Measurements from ENCODE around the gene IRF7.

The IRF7 gene

DNA sequence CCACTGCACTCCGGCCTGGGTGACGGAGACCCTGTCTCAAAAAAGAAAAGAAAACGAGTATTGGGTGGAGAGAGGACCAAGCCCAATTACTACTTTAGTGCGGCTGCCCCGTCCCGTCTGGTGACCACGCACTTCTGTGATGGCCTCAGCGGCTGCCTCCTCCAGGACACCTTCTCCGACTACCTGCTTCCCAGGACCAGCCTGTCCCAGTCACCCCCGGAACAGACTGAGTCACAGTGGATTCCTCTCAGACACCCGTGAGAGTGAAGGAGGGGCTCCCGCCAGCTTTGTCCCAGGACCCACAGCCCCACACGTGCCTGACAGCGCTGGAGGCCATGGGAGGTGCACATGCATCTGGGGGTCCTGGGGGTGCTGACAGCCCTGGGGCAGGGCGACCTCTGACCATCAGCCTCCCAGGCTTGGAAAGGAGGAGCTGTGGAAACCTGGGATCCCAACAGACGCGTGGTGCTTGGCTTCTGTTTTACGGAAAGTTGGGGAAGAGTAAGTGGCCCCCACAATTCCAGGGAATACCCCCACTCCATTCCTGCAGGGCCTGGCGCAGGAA, 26.1 kb upstream of the IRF7 start:
- DNase-seq (ENCODE audit: low read depth in 2 of 2, low spot score in 1 of 2) = no peak

DNA sequence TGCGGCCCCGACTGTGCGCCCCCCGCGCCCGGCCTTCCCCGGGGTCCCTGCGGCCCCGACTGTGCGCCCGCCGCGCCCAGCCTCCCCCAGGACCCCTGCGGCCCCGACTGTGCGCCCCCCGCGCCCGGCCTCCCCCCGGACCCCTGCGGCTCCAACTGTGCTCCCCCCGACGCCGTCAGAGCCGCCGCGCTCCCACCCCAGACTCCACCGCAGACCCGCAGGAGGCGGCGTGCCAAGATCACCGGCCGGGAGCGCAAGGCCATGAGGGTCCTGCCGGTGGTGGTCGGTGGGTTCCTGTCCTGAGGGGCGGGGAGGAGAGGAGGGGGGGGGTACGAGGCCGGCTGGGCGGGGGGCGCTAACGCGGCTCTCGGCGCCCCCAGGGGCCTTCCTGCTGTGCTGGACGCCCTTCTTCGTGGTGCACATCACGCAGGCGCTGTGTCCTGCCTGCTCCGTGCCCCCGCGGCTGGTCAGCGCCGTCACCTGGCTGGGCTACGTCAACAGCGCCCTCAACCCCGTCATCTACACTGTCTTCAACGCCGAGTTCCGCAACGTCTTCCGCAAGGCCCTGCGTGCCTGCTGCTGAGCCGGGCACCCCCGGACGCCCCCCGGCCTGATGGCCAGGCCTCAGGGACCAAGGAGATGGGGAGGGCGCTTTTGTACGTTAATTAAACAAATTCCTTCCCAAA, 24.4 kb upstream of the IRF7 start:
- no peak for DNase-seq (ENCODE audit: low read depth in 2 of 2, low spot score in 1 of 2)

DNA sequence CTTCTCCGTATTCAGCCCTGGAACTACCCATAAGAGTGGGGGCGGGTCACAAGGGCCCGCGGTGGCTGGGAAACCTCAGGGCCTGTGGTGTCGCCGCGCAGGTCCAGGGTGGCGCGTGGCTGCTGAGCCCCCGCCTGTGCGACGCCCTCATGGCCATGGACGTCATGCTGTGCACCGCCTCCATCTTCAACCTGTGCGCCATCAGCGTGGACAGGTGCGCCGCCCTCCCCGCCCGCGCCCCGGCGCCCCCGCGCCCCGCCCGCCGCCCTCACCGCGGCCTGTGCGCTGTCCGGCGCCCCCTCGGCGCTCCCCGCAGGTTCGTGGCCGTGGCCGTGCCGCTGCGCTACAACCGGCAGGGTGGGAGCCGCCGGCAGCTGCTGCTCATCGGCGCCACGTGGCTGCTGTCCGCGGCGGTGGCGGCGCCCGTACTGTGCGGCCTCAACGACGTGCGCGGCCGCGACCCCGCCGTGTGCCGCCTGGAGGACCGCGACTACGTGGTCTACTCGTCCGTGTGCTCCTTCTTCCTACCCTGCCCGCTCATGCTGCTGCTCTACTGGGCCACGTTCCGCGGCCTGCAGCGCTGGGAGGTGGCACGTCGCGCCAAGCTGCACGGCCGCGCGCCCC, 23.7 kb upstream of the IRF7 start:
- DNase-seq (ENCODE audit: low read depth in 2 of 2, low spot score in 1 of 2) = no peak

DNA sequence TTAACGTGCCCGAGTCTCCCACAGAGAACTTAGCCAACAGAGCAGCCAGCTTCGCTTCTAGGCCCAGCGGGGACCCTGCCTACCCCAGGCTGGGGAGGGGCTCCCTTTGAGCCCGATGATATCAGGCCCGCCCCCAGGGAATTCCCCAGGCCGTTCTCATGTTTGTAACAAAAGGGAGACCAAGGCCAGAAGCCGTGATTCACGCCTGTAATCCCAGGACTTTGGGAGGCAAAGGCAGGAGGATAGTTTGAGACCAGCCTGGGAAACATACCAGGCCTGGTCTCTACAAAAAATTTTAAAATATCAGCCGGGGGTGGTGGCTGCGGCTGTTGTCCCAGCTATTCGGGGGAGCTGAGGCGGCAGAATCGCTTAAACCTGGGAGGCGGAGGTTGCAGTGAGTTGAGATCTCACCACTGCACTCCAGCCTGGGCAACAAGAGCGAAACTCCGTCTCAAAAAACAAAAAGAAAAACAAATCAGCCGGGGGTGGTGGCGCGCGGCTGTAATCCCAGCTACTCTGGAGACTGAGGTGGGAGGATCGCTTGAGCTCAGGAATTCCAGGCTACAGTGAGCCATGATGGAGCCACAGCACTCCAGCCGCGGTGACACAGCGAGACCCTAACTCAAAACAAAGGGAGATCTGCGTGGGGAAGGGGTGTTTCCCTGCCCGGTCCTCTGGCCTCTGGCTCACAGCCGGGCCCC, 23.0 kb upstream of the IRF7 start:
- no peak for DNase-seq (ENCODE audit: low read depth in 2 of 2, low spot score in 1 of 2)

DNA sequence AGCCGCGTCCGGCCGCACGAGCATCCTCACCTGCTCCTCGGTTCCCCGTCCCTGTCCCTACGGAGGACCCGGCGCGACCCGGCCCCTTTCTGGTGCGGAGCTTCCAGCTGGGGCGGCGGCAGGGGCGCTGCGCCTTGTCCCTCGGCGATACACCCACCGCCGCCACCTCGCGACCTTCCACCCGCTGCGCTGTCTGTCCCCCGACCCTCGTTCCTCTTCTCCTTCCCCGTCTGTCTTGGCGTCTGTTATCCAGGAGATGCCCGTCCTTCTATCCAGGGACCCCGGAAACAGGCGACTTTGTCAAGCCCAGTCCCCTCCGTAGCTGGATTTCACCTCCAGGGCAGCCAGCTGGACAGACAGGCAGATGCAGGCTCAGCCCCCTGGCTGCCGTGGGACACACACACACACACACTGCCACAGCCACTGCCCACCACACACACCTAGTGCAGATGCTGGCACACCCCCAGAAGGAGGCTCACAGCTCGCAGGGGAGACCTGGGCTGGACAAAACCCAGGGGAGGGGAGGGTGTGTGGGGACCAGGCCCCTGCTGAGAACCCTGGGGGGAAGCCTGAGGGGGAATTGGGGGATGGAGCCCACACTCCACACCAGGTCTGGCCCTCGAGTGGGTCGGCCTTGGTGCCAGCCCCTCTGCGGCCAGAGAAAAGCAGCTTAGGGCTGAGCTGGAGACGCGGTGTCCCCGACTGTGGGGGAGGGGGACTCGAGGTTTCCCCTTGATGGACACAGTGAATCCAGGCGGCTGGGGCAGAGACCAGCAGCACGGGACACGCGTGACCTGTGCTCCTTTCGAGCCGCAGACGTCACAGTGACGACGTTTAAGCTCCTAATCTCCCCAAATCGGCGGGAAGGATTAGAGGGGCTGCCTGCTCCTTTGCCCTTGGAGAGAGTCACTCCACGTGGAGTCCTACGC, 22.1 kb upstream of the IRF7 start:
- no peak for DNase-seq (ENCODE audit: low read depth in 2 of 2, low spot score in 1 of 2)

DNA sequence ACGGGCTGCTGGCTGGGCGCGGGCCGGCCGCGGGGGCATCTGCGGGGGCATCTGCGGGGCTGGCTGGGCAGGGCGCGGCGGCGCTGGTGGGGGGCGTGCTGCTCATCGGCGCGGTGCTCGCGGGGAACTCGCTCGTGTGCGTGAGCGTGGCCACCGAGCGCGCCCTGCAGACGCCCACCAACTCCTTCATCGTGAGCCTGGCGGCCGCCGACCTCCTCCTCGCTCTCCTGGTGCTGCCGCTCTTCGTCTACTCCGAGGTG, 21.5 kb upstream of the IRF7 start:
- DNase-seq (ENCODE audit: low read depth in 2 of 2, low spot score in 1 of 2) = no peak

DNA sequence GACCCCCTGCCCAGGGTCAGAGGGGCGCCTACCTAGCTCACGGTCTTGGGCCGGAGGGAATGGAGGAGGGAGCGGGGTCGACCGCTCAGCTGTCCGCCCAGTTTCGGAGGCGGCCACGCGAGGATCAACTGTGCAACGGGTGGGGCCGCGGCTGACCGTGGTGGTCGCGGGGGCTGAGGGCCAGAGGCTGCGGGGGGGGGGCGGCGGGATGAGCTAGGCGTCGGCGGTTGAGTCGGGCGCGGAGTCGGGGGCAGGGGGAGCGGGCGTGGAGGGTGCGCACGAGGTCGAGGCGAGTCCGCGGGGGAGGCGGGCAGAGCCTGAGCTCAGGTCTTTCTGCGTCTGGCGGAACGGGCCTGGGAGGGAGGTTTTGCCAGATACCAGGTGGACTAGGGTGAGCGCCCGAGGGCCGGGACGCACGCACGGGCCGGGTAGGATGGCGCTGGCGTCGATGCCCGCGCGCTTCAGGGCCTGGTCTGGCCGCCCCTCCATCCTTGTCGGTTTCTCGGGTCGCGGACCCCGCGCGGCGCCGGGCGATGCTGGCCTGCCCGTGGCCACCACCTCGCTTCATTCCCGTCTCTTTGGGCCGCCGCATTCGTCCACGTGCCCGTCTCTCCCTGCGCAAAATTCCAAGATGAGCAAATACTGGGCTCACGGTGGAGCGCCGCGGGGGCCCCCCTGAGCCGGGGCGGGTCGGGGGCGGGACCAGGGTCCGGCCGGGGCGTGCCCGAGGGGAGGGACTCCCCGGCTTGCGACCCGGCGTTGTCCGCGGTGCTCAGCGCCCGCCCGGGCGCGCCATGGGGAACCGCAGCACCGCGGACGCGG, 21.0 kb upstream of the IRF7 start, which contains the start of gene DRD4:
TSS of gene DRD4 (plus strand) at position 759 of the 822 bp plus-strand sequence. CDS start at position 795, 36 bp downstream.
- no peak for DNase-seq (ENCODE audit: low read depth in 2 of 2, low spot score in 1 of 2)

DNA sequence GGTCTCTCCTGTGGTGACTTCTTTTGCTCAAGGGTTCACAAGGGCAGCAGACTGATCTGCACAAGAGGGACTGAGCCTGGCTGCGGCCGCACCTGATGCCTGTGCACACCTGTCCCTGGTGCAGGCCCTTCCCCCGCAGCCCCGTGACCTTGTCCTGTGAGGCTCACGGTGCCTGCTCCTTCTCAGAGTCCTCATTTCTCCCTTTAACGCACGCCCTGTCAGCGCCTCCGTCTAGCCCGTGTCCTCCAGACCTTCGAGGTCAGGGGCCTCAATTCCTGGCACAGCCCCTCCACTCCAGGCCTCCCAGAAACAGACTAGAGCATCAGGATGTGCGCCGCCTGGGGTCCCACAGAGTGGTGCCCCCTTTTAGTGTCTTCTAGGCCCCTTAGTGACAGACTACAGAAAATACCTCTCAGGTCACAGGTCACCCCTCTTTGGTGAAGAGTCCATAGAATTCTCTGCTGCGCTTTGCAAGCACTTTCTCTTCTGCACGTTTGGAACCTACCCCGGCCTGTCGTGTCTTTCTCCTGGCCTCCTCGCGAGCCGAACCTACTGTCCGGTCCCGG, 20.3 kb upstream of the IRF7 start:
- DNase-seq (ENCODE audit: low read depth in 2 of 2, low spot score in 1 of 2) = no peak

DNA sequence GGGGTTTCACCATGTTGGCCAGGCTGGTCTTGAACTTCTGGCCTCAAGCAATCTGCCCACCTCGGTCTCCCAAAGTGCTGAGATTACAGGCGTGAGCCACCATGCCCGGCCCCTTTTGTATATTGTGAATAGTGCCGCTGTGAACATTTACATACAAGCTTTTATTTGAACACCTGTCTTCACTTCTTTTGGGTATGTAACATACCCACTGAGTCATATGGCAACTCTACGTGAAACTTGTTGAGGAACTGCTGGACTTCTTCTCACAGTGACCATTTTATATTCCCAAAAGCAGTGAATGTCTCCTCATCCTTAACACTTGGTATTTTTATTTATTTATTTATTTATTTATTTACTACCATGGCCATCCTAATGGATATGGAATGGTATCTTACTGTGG, 15.1 kb upstream of the IRF7 start:
- no peak for DNase-seq (ENCODE audit: low read depth in 2 of 2, low spot score in 1 of 2)

DNA sequence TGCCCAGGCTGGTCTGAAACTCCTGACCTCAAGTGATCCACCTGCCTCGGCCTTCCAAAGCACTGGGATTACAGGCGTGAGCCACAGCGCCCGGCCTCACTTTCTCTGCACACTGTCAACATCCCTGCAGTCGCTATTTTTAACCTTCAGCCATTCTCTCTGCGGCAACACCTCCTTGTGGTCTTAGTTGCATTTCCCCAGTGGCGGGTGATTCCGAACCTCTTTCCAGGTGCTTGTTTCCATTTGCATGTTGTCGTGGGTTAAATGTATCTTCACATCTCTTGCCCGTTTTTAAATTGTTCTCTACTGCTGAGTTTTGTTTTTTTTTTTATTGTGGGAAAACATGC, 13.5 kb upstream of the IRF7 start:
- DNase-seq (ENCODE audit: low read depth in 2 of 2, low spot score in 1 of 2) = no peak

DNA sequence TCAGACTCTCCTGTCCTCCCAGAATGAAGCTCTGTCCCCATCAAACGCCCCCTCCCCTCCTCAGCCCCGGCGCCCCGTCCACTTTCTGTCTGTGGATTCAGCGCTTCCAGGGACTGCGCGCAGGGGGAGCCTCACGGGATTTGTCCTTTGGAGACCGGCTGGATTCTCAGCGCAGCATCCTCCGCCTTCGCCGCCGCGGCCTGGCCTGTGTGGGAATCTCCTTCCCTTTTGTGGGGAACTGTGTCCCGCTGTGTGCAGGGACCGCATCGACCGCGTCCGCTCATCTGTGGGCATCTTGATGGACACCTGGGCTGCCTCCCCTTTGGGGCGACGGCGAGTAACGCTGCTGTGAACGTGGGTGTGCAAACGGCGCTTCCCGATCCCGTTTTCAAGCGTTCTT, 12.3 kb upstream of the IRF7 start:
- DNase-seq (ENCODE audit: low read depth in 2 of 2, low spot score in 1 of 2) = no peak

DNA sequence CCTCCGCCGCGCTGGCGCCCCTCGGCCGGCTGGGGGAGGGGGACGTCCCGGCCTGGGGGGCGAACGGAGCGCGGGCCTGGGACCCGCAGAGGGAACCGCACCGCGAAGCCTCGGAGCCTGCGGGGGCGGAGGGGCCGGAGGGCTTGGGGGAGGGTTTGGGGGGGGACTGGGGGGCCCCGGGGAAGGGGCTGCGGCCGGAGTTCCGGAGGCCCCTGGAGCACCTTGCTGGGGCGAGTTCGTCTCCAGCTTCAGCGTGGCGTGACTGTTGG, 11.5 kb upstream of the IRF7 start:
- no peak for DNase-seq (ENCODE audit: low read depth in 2 of 2, low spot score in 1 of 2)

DNA sequence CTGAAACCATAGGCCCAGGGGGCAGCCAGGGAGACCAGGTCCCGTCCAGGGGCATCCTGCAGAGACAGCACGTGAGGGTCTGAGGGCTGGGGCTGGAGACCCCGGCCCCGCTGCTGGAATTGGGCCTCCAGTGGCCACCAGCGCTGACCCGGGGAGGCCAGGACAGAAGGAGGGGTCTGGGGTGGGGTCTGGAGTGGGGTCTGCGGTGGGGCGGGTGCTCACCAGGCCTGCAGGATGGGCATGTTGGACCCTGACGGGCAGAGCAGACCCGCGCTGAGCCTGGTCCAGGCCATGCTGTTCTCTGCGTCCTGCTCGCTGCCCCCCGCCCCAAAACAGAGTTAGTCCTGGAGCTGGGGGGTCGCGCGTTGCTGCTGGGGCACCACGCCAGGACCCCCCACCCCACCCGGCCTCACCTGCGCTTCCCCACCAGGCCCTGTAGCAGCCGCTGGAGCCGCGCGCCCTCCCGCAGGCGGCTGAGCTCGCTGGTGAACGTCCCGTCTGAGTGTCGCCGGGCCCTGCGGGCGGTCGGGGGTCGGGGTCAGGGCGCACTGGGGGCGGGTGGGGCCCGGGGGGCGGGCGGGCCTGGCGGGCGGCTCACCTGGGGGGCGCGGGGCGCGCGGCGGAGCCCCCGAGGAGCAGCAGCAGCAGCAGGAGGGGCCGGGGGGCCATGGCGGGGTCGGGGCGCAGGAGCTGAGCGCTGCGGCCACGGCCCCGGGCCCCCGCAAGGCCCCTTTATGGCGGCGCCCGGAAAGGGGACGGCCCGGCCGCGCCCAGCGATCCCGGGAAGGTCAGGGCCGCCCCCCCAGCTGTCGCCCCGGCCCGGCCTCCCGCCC, 10.9 kb upstream of the IRF7 start, which contains the start of gene SCT:
TSS of gene SCT (minus strand) at position 707 of the 833 bp plus-strand sequence. CDS start at position 669, 38 bp downstream.
- DNase-seq (ENCODE audit: low read depth in 2 of 2, low spot score in 1 of 2) = no peak

DNA sequence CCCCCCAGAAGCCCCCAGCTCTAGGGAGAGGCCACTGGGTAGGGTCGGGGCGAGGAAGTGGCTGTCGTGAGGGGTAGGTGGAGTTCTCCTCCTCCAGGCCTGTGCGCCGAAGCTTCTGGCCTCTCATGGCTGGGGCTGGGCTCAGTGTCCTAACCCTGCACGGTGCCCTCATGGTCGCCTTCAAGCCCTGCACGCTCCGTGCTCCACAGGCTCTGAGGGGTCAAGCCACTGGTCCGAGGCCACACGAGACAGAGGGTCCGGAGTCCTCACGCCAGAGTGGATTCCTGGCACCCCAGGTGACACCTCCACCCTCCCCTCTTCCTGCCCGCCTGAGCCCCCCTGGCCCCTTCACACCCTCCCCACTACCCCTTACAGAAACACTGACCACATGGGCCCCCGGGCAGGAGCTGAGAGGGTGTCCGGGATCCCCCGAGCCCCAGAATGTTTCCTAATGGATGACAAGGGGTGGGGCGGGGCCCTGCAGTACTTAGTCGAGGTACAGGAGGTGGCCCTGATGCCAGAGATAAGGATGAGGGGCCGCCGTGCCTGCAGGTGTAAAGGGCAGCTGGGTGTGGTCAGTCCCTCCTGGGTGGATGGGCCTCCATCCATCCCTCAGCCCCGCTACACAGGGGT, 10.0 kb upstream of the IRF7 start:
- DNase-seq (ENCODE audit: low read depth in 2 of 2, low spot score in 1 of 2) = no peak

DNA sequence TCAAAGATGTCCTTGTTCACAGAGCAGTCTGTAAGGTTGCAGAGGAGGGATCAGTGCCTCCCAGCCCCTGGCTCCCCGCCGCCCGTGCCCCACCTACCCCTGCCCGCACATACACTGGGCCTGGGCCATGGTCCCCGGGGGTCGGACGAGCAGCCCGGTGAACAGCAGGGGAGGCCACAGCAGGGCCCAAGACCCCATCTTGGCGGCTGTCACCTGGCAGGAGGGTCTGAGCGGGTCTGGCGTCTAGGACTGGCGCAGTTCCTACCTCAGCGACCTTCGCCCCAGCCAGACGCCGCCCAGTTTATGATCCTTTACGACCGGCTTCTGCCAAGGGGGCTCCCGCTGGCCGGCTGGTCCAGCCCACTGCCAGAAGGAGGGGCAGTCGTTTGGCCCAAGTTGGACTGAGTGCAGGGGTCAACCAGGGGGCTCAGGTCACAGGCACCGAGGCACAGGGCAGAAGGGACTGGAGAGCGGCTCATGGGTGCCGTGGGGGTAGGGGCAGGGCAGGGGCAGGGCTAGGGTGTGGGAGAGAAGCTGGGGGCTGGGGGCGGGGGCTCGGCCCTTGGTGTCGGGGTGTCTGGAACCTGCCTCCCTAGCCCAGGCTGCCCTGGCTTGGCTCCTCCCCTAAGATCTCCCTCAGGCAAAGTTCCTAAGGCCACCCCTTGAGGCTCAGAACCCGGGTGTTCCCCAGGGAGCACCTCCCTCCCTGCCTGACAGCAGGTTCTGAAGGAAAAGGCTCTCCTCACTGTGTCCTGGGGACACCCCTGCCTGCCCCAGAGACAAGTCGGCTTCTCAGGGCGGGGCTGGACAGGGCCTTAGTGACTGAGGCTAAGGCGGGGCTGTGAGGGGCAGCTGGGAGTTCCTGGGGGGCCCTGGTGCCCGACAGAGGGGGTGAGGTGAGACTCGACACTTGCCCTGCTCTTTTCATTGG, 9.2 kb upstream of the IRF7 start, which contains the start of gene CDHR5:
TSS of gene CDHR5 (minus strand) at position 251 of the 931 bp plus-strand sequence. CDS start at position 198, 53 bp downstream.
- no peak for DNase-seq (ENCODE audit: low read depth in 2 of 2, low spot score in 1 of 2)

DNA sequence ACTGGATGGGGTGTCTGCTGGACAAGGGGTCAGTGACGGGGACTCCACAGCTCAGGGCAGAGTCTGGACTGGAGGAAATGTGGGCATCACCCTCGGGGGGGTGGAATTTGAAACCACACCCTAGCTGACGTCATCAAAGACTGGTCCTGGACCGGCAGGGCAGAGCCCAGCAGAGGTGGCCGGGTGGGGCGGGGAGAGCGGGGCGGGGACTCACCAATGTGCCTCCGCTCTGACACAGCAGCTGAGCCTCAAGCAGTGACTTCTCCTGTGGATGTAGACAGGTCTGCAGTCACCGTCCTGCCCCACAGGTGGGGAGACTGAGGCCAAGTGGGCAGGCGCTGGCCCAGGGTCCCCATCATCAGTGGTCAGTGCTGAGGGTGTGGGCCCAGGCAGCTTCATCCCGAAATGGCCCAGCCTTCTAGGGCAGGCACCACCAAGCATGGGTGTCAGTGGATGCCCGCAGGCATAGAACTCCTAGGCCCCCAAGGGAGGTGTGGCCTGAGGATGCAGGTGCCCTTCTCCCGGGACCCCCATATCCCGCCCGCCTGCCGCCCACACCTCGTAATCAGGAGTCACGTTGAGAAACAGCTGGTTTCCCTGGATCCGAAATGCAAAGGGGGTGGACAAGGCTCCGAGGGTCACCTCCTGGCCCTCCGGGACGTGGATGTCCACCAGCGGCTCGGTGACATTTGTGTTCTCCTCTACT, 8.4 kb upstream of the IRF7 start:
- DNase-seq (ENCODE audit: low read depth in 2 of 2, low spot score in 1 of 2) = no peak

DNA sequence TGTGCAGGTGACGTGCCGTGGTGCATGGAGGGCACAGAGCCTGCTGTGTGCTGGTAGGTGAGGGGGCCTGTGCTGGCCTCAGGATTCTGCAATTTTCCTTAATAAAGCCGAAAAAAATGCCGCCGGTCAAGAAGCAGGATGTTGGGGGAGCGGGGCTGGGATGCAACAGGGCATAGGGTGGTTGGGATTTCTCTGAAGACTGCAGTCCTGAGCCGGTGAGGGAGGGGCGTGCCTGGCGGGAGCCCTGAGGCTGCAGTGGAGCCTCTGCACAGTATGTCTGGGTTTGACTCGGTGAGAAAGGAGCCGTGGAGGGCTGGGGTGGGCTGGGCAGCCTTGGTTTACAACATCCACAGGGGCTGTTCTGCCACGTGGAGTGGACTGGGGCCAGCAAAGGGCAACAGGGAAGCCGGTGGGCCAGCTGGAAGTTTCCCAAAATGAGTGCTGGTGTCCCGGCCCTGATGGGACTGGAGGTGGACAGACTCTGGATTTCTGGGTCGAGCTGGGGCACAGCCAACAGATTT, 7.7 kb upstream of the IRF7 start:
- no peak for DNase-seq (ENCODE audit: low read depth in 2 of 2, low spot score in 1 of 2)

Measured in stimulated activated CD8-positive, alpha-beta memory T cell treated with anti-CD3 and anti-CD28 coated beads, Interleukin-4, amount 100 ng/mL, for 4 hours (primary cell).